PC-9 (cell line): ENCODE results near the gene RNH1.

ENCODE experiments used
- CTCF ChIP-seq: fragments of 200-600 bp; sonication (generic); conservative IDR thresholded peaks from 2 replicates; pipeline ENCODE4 v1.6.1; 2017; ENCODE audit warnings: mixed run types, antibody characterized with exemption, mild to moderate bottlenecking, moderate library complexity
- EZH2 ChIP-seq: fragments of 200-600 bp; sonication (generic); IDR thresholded peaks from 2 replicates; pipeline ENCODE4 v1.8.0; 2017; ENCODE audit warnings: antibody characterized with exemption, low read depth

- TF ChIP-seq EZH2 (no peak), CTCF (no peak)
Measured at GRCh38 chr11:506238-506994, 626 bp downstream of the RNH1 start.
